ENCODE data around the gene C5.

Gene C5

GRCh38 chr9:120961936-120962335, 88.1 kb downstream of the C5 start:
- no peak overlapping the region for H3K4me3 ChIP-seq (ENCODE audit: low read length in 2 of 2)
- no peak overlapping the region for H3K9ac ChIP-seq (ENCODE audit: low read length in 2 of 2)
- no peak overlapping the region for H3K27ac ChIP-seq (ENCODE audit: low read length)
- H3K4me1 ChIP-seq (ENCODE audit: control insufficient read depth, insufficient read depth, low read length): no peaks in the 10 kb centered on the region
- H3K36me3 ChIP-seq (ENCODE audit: control insufficient read depth in 2 of 2, insufficient read depth in 2 of 2, low read length in 2 of 2): peaks cover 0 to 3% of the 10 kb centered on the region in 2 donors
- no peaks in the 10 kb centered on the region for H3K9me3 ChIP-seq (ENCODE audit: control insufficient read depth in 2 of 2, low read length in 2 of 2)
- H3K27me3 ChIP-seq (ENCODE audit: control insufficient read depth in 1 of 2, insufficient read depth in 2 of 2, low read length in 2 of 2): no peaks in the 10 kb centered on the region

- Histone ChIP-seq H3K4me1 (ENCODE audit: control insufficient read depth, insufficient read depth, low read length) (no peaks in the 10 kb centered on the region), H3K27me3 (ENCODE audit: control insufficient read depth in 1 of 2, insufficient read depth in 2 of 2, low read length in 2 of 2) (no peaks in the 10 kb centered on the region), H3K4me3 (ENCODE audit: low read length in 2 of 2) (no peak overlapping the region), H3K9me3 (ENCODE audit: control insufficient read depth in 2 of 2, low read length in 2 of 2) (no peaks in the 10 kb centered on the region), H3K36me3 (ENCODE audit: control insufficient read depth in 2 of 2, insufficient read depth in 2 of 2, low read length in 2 of 2) (peaks cover 0 to 3% of the 10 kb centered on the region in 2 donors), H3K27ac (ENCODE audit: low read length) (no peak overlapping the region), H3K9ac (ENCODE audit: low read length in 2 of 2) (no peak overlapping the region)
Observed at GRCh38 chr9:120960001-120960400, 90.1 kb downstream of the C5 start.

- Histone ChIP-seq H3K4me1 (ENCODE audit: control insufficient read depth, insufficient read depth, low read length) (no peaks in the 10 kb centered on the region), H3K27me3 (ENCODE audit: control insufficient read depth in 1 of 2, insufficient read depth in 2 of 2, low read length in 2 of 2) (no peaks in the 10 kb centered on the region), H3K36me3 (ENCODE audit: control insufficient read depth in 2 of 2, insufficient read depth in 2 of 2, low read length in 2 of 2) (no peaks in the 10 kb centered on the region), H3K27ac (ENCODE audit: low read length) (no peak overlapping the region), H3K9ac (ENCODE audit: low read length in 2 of 2) (no peak overlapping the region), H3K9me3 (ENCODE audit: control insufficient read depth in 2 of 2, low read length in 2 of 2) (no peaks in the 10 kb centered on the region), H3K4me3 (ENCODE audit: low read length in 2 of 2) (no peak overlapping the region)
Observed at GRCh38 chr9:120956862-120957261, 93.2 kb downstream of the C5 start.

- Histone ChIP-seq H3K4me1 (ENCODE audit: control insufficient read depth, insufficient read depth, low read length) (no peaks in the 10 kb centered on the region), H3K4me3 (ENCODE audit: low read length in 2 of 2) (no peak overlapping the region), H3K27ac (ENCODE audit: low read length) (no peak overlapping the region), H3K27me3 (ENCODE audit: control insufficient read depth in 1 of 2, insufficient read depth in 2 of 2, low read length in 2 of 2) (no peaks in the 10 kb centered on the region), H3K9ac (ENCODE audit: low read length in 2 of 2) (no peak overlapping the region), H3K36me3 (ENCODE audit: control insufficient read depth in 2 of 2, insufficient read depth in 2 of 2, low read length in 2 of 2) (no peaks in the 10 kb centered on the region), H3K9me3 (ENCODE audit: control insufficient read depth in 2 of 2, low read length in 2 of 2) (no peaks in the 10 kb centered on the region)
Observed at GRCh38 chr9:120951960-120952618, 98.0 kb downstream of the C5 start.

GRCh38 chr9:120950421-120951388, 99.4 kb downstream of the C5 start:
- Histone ChIP-seq H3K27ac (ENCODE audit: low read length) (no peak overlapping the region), H3K4me1 (ENCODE audit: control insufficient read depth, insufficient read depth, low read length) (no peaks in the 10 kb centered on the region)

GRCh38 chr9:120949290-120949689, 100.8 kb downstream of the C5 start:
- Histone ChIP-seq H3K4me1 (ENCODE audit: control insufficient read depth, insufficient read depth, low read length) (no peaks in the 10 kb centered on the region), H3K36me3 (ENCODE audit: control insufficient read depth in 2 of 2, insufficient read depth in 2 of 2, low read length in 2 of 2) (no peaks in the 10 kb centered on the region), H3K9me3 (ENCODE audit: control insufficient read depth in 2 of 2, low read length in 2 of 2) (no peaks in the 10 kb centered on the region), H3K9ac (ENCODE audit: low read length in 2 of 2) (no peak overlapping the region), H3K27me3 (ENCODE audit: control insufficient read depth in 1 of 2, insufficient read depth in 2 of 2, low read length in 2 of 2) (no peaks in the 10 kb centered on the region), H3K4me3 (ENCODE audit: low read length in 2 of 2) (no peak overlapping the region), H3K27ac (ENCODE audit: low read length) (no peak overlapping the region)

More at GRCh38 chr9:120950421-120951388, 99.4 kb downstream of the C5 start:
- no peak overlapping the region for H3K9ac ChIP-seq (ENCODE audit: low read length in 2 of 2)
- no peaks in the 10 kb centered on the region for H3K36me3 ChIP-seq (ENCODE audit: control insufficient read depth in 2 of 2, insufficient read depth in 2 of 2, low read length in 2 of 2)
- H3K4me3 ChIP-seq (ENCODE audit: low read length in 2 of 2): no peak overlapping the region
- no peaks in the 10 kb centered on the region for H3K27me3 ChIP-seq (ENCODE audit: control insufficient read depth in 1 of 2, insufficient read depth in 2 of 2, low read length in 2 of 2)
- no peaks in the 10 kb centered on the region for H3K9me3 ChIP-seq (ENCODE audit: control insufficient read depth in 2 of 2, low read length in 2 of 2)

GRCh38 chr9:120948824-120949223, 101.3 kb downstream of the C5 start:
- H3K27ac ChIP-seq (ENCODE audit: low read length): no peak overlapping the region
- no peaks in the 10 kb centered on the region for H3K36me3 ChIP-seq (ENCODE audit: control insufficient read depth in 2 of 2, insufficient read depth in 2 of 2, low read length in 2 of 2)
- no peak overlapping the region for H3K4me3 ChIP-seq (ENCODE audit: low read length in 2 of 2)
- H3K27me3 ChIP-seq (ENCODE audit: control insufficient read depth in 1 of 2, insufficient read depth in 2 of 2, low read length in 2 of 2): no peaks in the 10 kb centered on the region
- no peaks in the 10 kb centered on the region for H3K4me1 ChIP-seq (ENCODE audit: control insufficient read depth, insufficient read depth, low read length)
- H3K9ac ChIP-seq (ENCODE audit: low read length in 2 of 2): no peak overlapping the region
- H3K9me3 ChIP-seq (ENCODE audit: control insufficient read depth in 2 of 2, low read length in 2 of 2): no peaks in the 10 kb centered on the region

GRCh38 chr9:120947222-120947621, 102.9 kb downstream of the C5 start:
- Histone ChIP-seq H3K9me3 (ENCODE audit: control insufficient read depth in 2 of 2, low read length in 2 of 2) (no peaks in the 10 kb centered on the region), H3K4me3 (ENCODE audit: low read length in 2 of 2) (no peak overlapping the region), H3K36me3 (ENCODE audit: control insufficient read depth in 2 of 2, insufficient read depth in 2 of 2, low read length in 2 of 2) (no peaks in the 10 kb centered on the region), H3K27me3 (ENCODE audit: control insufficient read depth in 1 of 2, insufficient read depth in 2 of 2, low read length in 2 of 2) (no peaks in the 10 kb centered on the region), H3K27ac (ENCODE audit: low read length) (no peak overlapping the region), H3K9ac (ENCODE audit: low read length in 2 of 2) (no peak overlapping the region), H3K4me1 (ENCODE audit: control insufficient read depth, insufficient read depth, low read length) (peaks cover 7% of the 10 kb centered on the region)

GRCh38 chr9:120946259-120946658, 103.8 kb downstream of the C5 start:
- Histone ChIP-seq H3K4me1 (ENCODE audit: control insufficient read depth, insufficient read depth, low read length) (peaks cover 16% of the 10 kb centered on the region), H3K9me3 (ENCODE audit: control insufficient read depth in 2 of 2, low read length in 2 of 2) (no peaks in the 10 kb centered on the region), H3K27ac (ENCODE audit: low read length) (no peak overlapping the region)

GRCh38 chr9:120944948-120945347, 105.1 kb downstream of the C5 start:
- H3K4me1 ChIP-seq (ENCODE audit: control insufficient read depth, insufficient read depth, low read length): peaks cover 17% of the 10 kb centered on the region
- H3K27ac ChIP-seq (ENCODE audit: low read length): no peak overlapping the region
- no peaks in the 10 kb centered on the region for H3K27me3 ChIP-seq (ENCODE audit: control insufficient read depth in 1 of 2, insufficient read depth in 2 of 2, low read length in 2 of 2)
- H3K4me3 ChIP-seq (ENCODE audit: low read length in 2 of 2): no peak overlapping the region
- H3K36me3 ChIP-seq (ENCODE audit: control insufficient read depth in 2 of 2, insufficient read depth in 2 of 2, low read length in 2 of 2): no peaks in the 10 kb centered on the region
- no peak overlapping the region for H3K9ac ChIP-seq (ENCODE audit: low read length in 2 of 2)
- H3K9me3 ChIP-seq (ENCODE audit: control insufficient read depth in 2 of 2, low read length in 2 of 2): no peaks in the 10 kb centered on the region

More at GRCh38 chr9:120946259-120946658, 103.8 kb downstream of the C5 start:
- H3K27me3 ChIP-seq (ENCODE audit: control insufficient read depth in 1 of 2, insufficient read depth in 2 of 2, low read length in 2 of 2): no peaks in the 10 kb centered on the region
- H3K9ac ChIP-seq (ENCODE audit: low read length in 2 of 2): no peak overlapping the region
- no peaks in the 10 kb centered on the region for H3K36me3 ChIP-seq (ENCODE audit: control insufficient read depth in 2 of 2, insufficient read depth in 2 of 2, low read length in 2 of 2)
- H3K4me3 ChIP-seq (ENCODE audit: low read length in 2 of 2): no peak overlapping the region

GRCh38 chr9:120944434-120944843, 105.6 kb downstream of the C5 start:
- no peak overlapping the region for H3K27ac ChIP-seq (ENCODE audit: low read length)
- no peaks in the 10 kb centered on the region for H3K27me3 ChIP-seq (ENCODE audit: control insufficient read depth in 1 of 2, insufficient read depth in 2 of 2, low read length in 2 of 2)
- H3K4me1 ChIP-seq (ENCODE audit: control insufficient read depth, insufficient read depth, low read length): peaks cover 17% of the 10 kb centered on the region
- H3K9ac ChIP-seq (ENCODE audit: low read length in 2 of 2): no peak overlapping the region
- no peak overlapping the region for H3K4me3 ChIP-seq (ENCODE audit: low read length in 2 of 2)
- no peaks in the 10 kb centered on the region for H3K36me3 ChIP-seq (ENCODE audit: control insufficient read depth in 2 of 2, insufficient read depth in 2 of 2, low read length in 2 of 2)
- no peaks in the 10 kb centered on the region for H3K9me3 ChIP-seq (ENCODE audit: control insufficient read depth in 2 of 2, low read length in 2 of 2)

Measured in stomach smooth muscle (tissue), 2 donors.